ENCODE data around the gene NCKAP5L.

NCKAP5L gene

GRCh38 chr12:49792976-49793580 lies 35.1 kb downstream of the NCKAP5L start:
- TF ChIP-seq ESRRG (CRISPR knock-in tag; IDR thresholded peaks at IDR 0.05): no peak
- no peak for TF ChIP-seq ZNF8 (CRISPR knock-in tag; IDR thresholded peaks at IDR 0.05)
- no peak for TF ChIP-seq TCF4 (CRISPR knock-in tag; IDR thresholded peaks at IDR 0.05; ENCODE audit: borderline replicate concordance)
- no peak for TF ChIP-seq ZC3H10 (CRISPR knock-in tag; IDR thresholded peaks at IDR 0.05)
- peak; percentile 14 for ATAC-seq

GRCh38 chr12:49792181-49792970 lies 35.8 kb downstream of the NCKAP5L start:
- TF ChIP-seq TOX (CRISPR knock-in tag; IDR thresholded peaks at IDR 0.05; ENCODE audit: borderline replicate concordance) (no peak), CSDC2 (CRISPR knock-in tag; IDR thresholded peaks at IDR 0.05) (no peak), ZFP3 (CRISPR knock-in tag; IDR thresholded peaks at IDR 0.05) (no peak), ZFP30 (CRISPR knock-in tag; IDR thresholded peaks at IDR 0.05) (no peak), ESRRG (CRISPR knock-in tag; IDR thresholded peaks at IDR 0.05) (no peak), PATZ1 (CRISPR knock-in tag; IDR thresholded peaks at IDR 0.05; ENCODE audit: borderline replicate concordance) (no peak), CSRNP3 (CRISPR knock-in tag; IDR thresholded peaks at IDR 0.05) (no peak), CREB5 (CRISPR knock-in tag; IDR thresholded peaks at IDR 0.05; ENCODE audit: low read depth) (no peak), PPARA (CRISPR knock-in tag; IDR thresholded peaks at IDR 0.05; ENCODE audit: borderline replicate concordance) (no peak), ZC3H10 (CRISPR knock-in tag; IDR thresholded peaks at IDR 0.05) (no peak), OSR1 (CRISPR knock-in tag; IDR thresholded peaks at IDR 0.05) (no peak), SNAI2 (CRISPR knock-in tag; IDR thresholded peaks at IDR 0.05) (no peak), POU6F1 (CRISPR knock-in tag; IDR thresholded peaks at IDR 0.05; ENCODE audit: borderline replicate concordance, low read depth) (no peak), GLIS3 (CRISPR knock-in tag; IDR thresholded peaks at IDR 0.05) (no peak), ZNF565 (CRISPR knock-in tag; conservative IDR thresholded peaks at IDR 0.05; ENCODE audit: low read depth) (no peak), ZNF8 (CRISPR knock-in tag; IDR thresholded peaks at IDR 0.05) (no peak), BACH2 (CRISPR knock-in tag; IDR thresholded peaks at IDR 0.05; ENCODE audit: borderline replicate concordance) (no peak), RARB (CRISPR knock-in tag; IDR thresholded peaks at IDR 0.05) (no peak), ARNTL (CRISPR knock-in tag; IDR thresholded peaks at IDR 0.05; ENCODE audit: borderline replicate concordance, low read depth) (no peak), ISL1 (CRISPR knock-in tag; IDR thresholded peaks at IDR 0.05) (no peak)
- ATAC-seq: no peak

- ATAC-seq: no peak
- TF ChIP-seq OSR1 (CRISPR knock-in tag; IDR thresholded peaks at IDR 0.05): no peak
- TF ChIP-seq ZFP3 (CRISPR knock-in tag; IDR thresholded peaks at IDR 0.05): no peak
- TF ChIP-seq ARNTL (CRISPR knock-in tag; IDR thresholded peaks at IDR 0.05; ENCODE audit: borderline replicate concordance, low read depth): no peak
- no peak for TF ChIP-seq ZC3H10 (CRISPR knock-in tag; IDR thresholded peaks at IDR 0.05)
- no peak for TF ChIP-seq TSHZ2 (CRISPR knock-in tag; IDR thresholded peaks at IDR 0.05)
- no peak for TF ChIP-seq ZNF8 (CRISPR knock-in tag; IDR thresholded peaks at IDR 0.05)
- TF ChIP-seq POU6F1 (CRISPR knock-in tag; IDR thresholded peaks at IDR 0.05; ENCODE audit: borderline replicate concordance, low read depth): no peak
- no peak for TF ChIP-seq CSDC2 (CRISPR knock-in tag; IDR thresholded peaks at IDR 0.05)
- no peak for TF ChIP-seq CREB5 (CRISPR knock-in tag; IDR thresholded peaks at IDR 0.05; ENCODE audit: low read depth)
- TF ChIP-seq ESRRG (CRISPR knock-in tag; IDR thresholded peaks at IDR 0.05): no peak
- no peak for TF ChIP-seq ZNF70 (CRISPR knock-in tag; IDR thresholded peaks at IDR 0.05)
- TF ChIP-seq ISL1 (CRISPR knock-in tag; IDR thresholded peaks at IDR 0.05): no peak
- no peak for TF ChIP-seq TOX (CRISPR knock-in tag; IDR thresholded peaks at IDR 0.05; ENCODE audit: borderline replicate concordance)
- TF ChIP-seq RARB (CRISPR knock-in tag; IDR thresholded peaks at IDR 0.05): no peak
- no peak for TF ChIP-seq GLIS3 (CRISPR knock-in tag; IDR thresholded peaks at IDR 0.05)
- no peak for TF ChIP-seq ZFP30 (CRISPR knock-in tag; IDR thresholded peaks at IDR 0.05)
Measured at GRCh38 chr12:49791700-49792099, 36.5 kb downstream of the NCKAP5L start.
